RWPE1 (cell line): ENCODE data around the gene AASDHPPT.
"Not testable (repeated sequence)": the region's sequence is repeated elsewhere in the genome, so short reads cannot be mapped to it uniquely, and the experiment has no call there.

Experiments used
- CTCF ChIA-PET: fragments of 350-600 bp; sonication (Branson Sonifier 250); formaldehyde crosslinking; extraction: SDS; loops from one replicate; lab custom pipeline; 2021; lab: Yijun Ruan, JAX
- POLR2A ChIA-PET: fragments of 400-600 bp; formaldehyde crosslinking; extraction: SDS; loops from one replicate; lab custom pipeline; 2020; ENCODE audit warnings: antibody characterized with exemption; ENCODE audit not compliant: low non-redundant PET; lab: Yijun Ruan, JAX
- DNase-seq: peaks from one replicate; pipeline ENCODE4 v3.0.0; 2012; ENCODE audit warnings: low spot score
- H3K27ac ChIP-seq: fragments of 450-650 bp; 2 replicates; pipeline ENCODE4 v1.5.1; 2017
- CTCF ChIP-seq: fragments of 450-650 bp; conservative IDR thresholded peaks from 2 replicates; pipeline ENCODE4 v1.5.1; 2017; ENCODE audit warnings: low read depth, mild to moderate bottlenecking

The AASDHPPT gene

GRCh38 chr11:106047631-106048030 lies 29.8 kb upstream of the AASDHPPT start:
- H3K27ac ChIP-seq: no peak overlapping the region
- CTCF ChIA-PET: interaction anchor here (1.0 kb wide), 1 partner anchor 10 kb away, joined by 4 read pairs; no protein-coding TSS in a partner anchor
- DNase-seq: no peak
- TF ChIP-seq CTCF: no peak
- POLR2A ChIA-PET: no interaction called here

- CTCF ChIA-PET: no interaction called here
- DNase-seq: no peak
- POLR2A ChIA-PET: no interaction called here
- H3K27ac ChIP-seq: no peak overlapping the region
- TF ChIP-seq CTCF: no peak
Measured at GRCh38 chr11:106049727-106050476, 27.6 kb upstream of the AASDHPPT start.

DNA sequence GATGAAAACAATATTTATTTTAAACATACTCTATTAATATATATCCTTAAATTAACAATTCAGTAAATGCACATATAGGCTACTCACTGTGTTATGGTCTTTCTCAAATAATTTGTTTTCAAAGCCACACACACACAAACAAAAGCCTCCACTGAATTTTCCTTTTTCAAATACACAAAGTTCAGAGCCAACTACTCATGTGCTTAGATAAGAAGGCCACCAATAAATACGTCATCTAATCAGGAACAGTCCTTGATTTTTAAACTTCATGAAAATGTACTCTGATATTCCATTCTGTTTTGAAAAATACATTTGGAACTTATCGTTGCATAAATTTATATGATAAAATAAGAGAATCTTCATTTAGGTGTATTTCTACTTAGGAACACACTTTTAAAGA lies 26.4 kb upstream of the AASDHPPT start:
- no peak overlapping the region for H3K27ac ChIP-seq
- POLR2A ChIA-PET: no interaction called here
- no peak for TF ChIP-seq CTCF
- CTCF ChIA-PET: no interaction called here
- no peak for DNase-seq

DNA sequence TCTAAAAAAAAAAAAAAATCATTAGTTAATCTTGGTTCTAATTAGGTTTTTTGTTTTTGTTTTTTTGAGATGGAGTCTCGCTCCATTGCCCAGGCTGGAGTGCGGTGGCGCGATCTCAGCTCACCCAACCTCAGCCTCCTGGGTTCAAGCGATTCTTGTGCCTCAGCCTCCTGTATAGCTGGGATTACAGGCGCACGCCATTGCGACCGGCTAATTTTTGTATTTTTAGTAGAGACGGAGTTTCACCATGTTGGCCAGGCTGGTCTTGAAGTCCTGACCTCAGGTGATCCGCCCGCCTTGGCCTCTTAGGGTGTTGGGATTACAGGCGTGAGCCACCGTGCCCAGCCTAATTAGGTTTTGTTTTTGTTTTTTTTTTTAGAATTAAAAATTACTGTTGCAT lies 19.1 kb upstream of the AASDHPPT start:
- H3K27ac ChIP-seq, POLR2A ChIA-PET, DNase-seq, CTCF ChIA-PET: not testable (repeated sequence)

GRCh38 chr11:106059617-106060016 lies 17.8 kb upstream of the AASDHPPT start:
- TF ChIP-seq CTCF: no peak
- ChIA-PET CTCF (interaction anchor here (0.6 to 0.7 kb wide), 2 partner anchors 28 to 50 kb away, joined by 3 to 4 read pairs; no protein-coding TSS in a partner anchor), POLR2A (no interaction called here)
- H3K27ac ChIP-seq: no peak overlapping the region
- DNase-seq: no peak

GRCh38 chr11:106061249-106061784 lies 16.1 kb upstream of the AASDHPPT start:
- ChIA-PET POLR2A (no interaction called here), CTCF (no interaction called here)
- no peak for TF ChIP-seq CTCF
- no peak overlapping the region for H3K27ac ChIP-seq
- no peak for DNase-seq
